ENCODE measurements around the gene PUS7L.
A peak's percentile ranks its signal among the peaks of the same experiment; 100 is the strongest.
"Not testable (repeated sequence)": the region's sequence is repeated elsewhere in the genome, so short reads cannot be mapped to it uniquely, and the experiment has no call there.

PUS7L gene

DNA sequence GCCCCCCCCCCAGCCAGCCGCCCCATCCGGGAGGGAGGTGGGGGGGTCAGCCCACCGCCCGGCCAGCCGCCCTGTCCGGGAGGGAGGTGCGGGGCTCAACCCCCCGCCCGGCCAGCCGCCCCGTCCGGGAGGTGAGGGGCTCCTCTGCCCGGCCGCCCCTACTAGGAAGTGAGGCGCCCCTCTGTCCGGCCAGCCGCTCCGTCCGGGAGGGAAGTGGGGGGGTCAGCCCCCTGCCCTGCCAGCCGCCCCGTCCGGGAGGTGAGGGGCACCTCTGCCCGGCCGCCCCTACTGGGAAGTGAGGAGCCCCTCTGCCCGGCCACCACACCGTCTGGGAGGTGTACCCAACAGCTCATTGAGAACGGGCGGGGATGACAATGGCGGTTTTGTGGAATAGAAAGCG, 73.1 kb downstream of the PUS7L start:
- H3K36me3 ChIP-seq (replicated peaks in 1 of 2; ENCODE audit: control insufficient read depth in 2 of 2, insufficient read depth in 2 of 2, low read length in 2 of 2); DNase-seq (ENCODE audit: low spot score); H2AK5ac ChIP-seq (ENCODE audit: low read depth, low read length); H2BK12ac ChIP-seq (ENCODE audit: low read length); H3K4me3 ChIP-seq (ENCODE audit: low read length in 2 of 2); H2BK5ac ChIP-seq (ENCODE audit: low read length); H3K4me2 ChIP-seq (ENCODE audit: insufficient read depth, low read length, poor library complexity, severe bottlenecking); H3K27me3 ChIP-seq (ENCODE audit: control insufficient read depth in 3 of 3, insufficient read depth in 3 of 3, low read depth in 1 of 3, low read length in 3 of 3); H2AFZ ChIP-seq (ENCODE audit: low read length); H3K27ac ChIP-seq (replicated peaks; ENCODE audit: low read length); H3K4ac ChIP-seq (ENCODE audit: low read length); H4K91ac ChIP-seq (ENCODE audit: low read depth, low read length, poor library complexity); H3K4me1 ChIP-seq (ENCODE audit: control insufficient read depth in 2 of 2, insufficient read depth in 1 of 2, low read depth in 1 of 2, low read length in 2 of 2); H3K14ac ChIP-seq (ENCODE audit: low read length); H3K23ac ChIP-seq (ENCODE audit: low read depth, low read length, poor library complexity); H3K79me1 ChIP-seq (ENCODE audit: low read depth, low read length); H2BK120ac ChIP-seq (ENCODE audit: low read depth, low read length); H3K18ac ChIP-seq (ENCODE audit: low read length); H4K8ac ChIP-seq (ENCODE audit: low read depth, low read length); H3K9me3 ChIP-seq (replicated peaks in 1 of 2; ENCODE audit: control insufficient read depth in 2 of 2, insufficient read depth in 1 of 2, low read depth in 1 of 2, low read length in 2 of 2); H2BK15ac ChIP-seq (ENCODE audit: low read length); H3K9ac ChIP-seq (ENCODE audit: low read depth, low read length, poor library complexity): not testable (repeated sequence)
- WGBS, 2 donors (ENCODE audit: extremely low coverage in 2 of 2, insufficient read length in 2 of 2, insufficient replicate concordance in 1 of 2), result no CpG with 5 or more reads among the region's 30 CpGs

DNA sequence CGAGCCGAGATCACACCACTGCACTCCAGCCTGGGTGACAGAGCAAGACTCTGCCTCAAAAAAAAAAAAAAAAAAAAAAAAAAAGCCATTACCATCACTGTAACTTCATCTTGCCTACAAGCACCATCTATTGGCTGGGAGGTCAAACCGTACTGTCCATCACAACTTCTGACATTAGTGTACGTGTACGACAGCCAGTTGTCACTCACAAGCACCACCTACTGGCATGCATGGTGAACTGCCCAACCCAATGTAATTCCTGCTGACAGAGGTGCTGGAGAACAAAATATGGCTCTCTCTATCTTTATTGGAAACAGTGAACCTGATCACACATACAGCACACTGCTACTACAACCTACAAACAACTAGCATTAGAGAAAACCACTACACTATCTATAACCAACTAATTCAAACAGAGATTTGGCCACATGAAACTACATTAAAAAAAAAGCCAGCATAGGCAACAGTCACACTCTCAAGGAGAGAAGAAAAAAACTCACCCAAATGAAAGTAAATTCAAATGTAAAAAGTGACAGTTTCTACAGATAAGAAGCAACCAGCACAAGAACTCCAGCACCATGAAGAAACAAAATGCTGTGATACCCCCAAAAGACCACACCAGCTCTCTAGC, 82.3 kb downstream of the PUS7L start:
- H2BK120ac ChIP-seq (ENCODE audit: low read depth, low read length), result no peak overlapping the region
- no peak overlapping the region for H4K8ac ChIP-seq (ENCODE audit: low read depth, low read length)
- no peak for DNase-seq (ENCODE audit: low spot score)
- H2BK15ac ChIP-seq (ENCODE audit: low read length), result no peak overlapping the region
- no peak overlapping the region for H2BK12ac ChIP-seq (ENCODE audit: low read length)
- peaks cover 0 to 2% of the 10 kb centered on the region in 2 donors for H3K4me1 ChIP-seq (ENCODE audit: control insufficient read depth in 2 of 2, insufficient read depth in 1 of 2, low read depth in 1 of 2, low read length in 2 of 2)
- H3K4me3 ChIP-seq (ENCODE audit: low read length in 2 of 2), result no peak overlapping the region
- H4K91ac ChIP-seq (ENCODE audit: low read depth, low read length, poor library complexity), result no peak overlapping the region
- no CpG with 5 or more reads among the region's 5 CpGs for WGBS, 2 donors (ENCODE audit: extremely low coverage in 2 of 2, insufficient read length in 2 of 2, insufficient replicate concordance in 1 of 2)
- no peaks in the 10 kb centered on the region for H3K27me3 ChIP-seq (ENCODE audit: control insufficient read depth in 3 of 3, insufficient read depth in 3 of 3, low read depth in 1 of 3, low read length in 3 of 3)
- H3K27ac ChIP-seq (replicated peaks; ENCODE audit: low read length), result no peak overlapping the region
- no peak overlapping the region for H2AK5ac ChIP-seq (ENCODE audit: low read depth, low read length)
- no peak overlapping the region for H3K23ac ChIP-seq (ENCODE audit: low read depth, low read length, poor library complexity)
- H3K9me3 ChIP-seq (replicated peaks in 1 of 2; ENCODE audit: control insufficient read depth in 2 of 2, insufficient read depth in 1 of 2, low read depth in 1 of 2, low read length in 2 of 2), result no peaks in the 10 kb centered on the region
- H3K9ac ChIP-seq (ENCODE audit: low read depth, low read length, poor library complexity), result no peak overlapping the region
- no peak overlapping the region for H2BK5ac ChIP-seq (ENCODE audit: low read length)
- H3K14ac ChIP-seq (ENCODE audit: low read length), result no peak overlapping the region
- H3K79me1 ChIP-seq (ENCODE audit: low read depth, low read length), result no peaks in the 10 kb centered on the region
- H3K36me3 ChIP-seq (replicated peaks in 1 of 2; ENCODE audit: control insufficient read depth in 2 of 2, insufficient read depth in 2 of 2, low read length in 2 of 2), result no peaks in the 10 kb centered on the region
- no peak overlapping the region for H2AFZ ChIP-seq (ENCODE audit: low read length)
- H3K4ac ChIP-seq (ENCODE audit: low read length), result no peak overlapping the region
- H3K18ac ChIP-seq (ENCODE audit: low read length), result no peak overlapping the region
- H3K4me2 ChIP-seq (ENCODE audit: insufficient read depth, low read length, poor library complexity, severe bottlenecking), result no peak overlapping the region

DNA sequence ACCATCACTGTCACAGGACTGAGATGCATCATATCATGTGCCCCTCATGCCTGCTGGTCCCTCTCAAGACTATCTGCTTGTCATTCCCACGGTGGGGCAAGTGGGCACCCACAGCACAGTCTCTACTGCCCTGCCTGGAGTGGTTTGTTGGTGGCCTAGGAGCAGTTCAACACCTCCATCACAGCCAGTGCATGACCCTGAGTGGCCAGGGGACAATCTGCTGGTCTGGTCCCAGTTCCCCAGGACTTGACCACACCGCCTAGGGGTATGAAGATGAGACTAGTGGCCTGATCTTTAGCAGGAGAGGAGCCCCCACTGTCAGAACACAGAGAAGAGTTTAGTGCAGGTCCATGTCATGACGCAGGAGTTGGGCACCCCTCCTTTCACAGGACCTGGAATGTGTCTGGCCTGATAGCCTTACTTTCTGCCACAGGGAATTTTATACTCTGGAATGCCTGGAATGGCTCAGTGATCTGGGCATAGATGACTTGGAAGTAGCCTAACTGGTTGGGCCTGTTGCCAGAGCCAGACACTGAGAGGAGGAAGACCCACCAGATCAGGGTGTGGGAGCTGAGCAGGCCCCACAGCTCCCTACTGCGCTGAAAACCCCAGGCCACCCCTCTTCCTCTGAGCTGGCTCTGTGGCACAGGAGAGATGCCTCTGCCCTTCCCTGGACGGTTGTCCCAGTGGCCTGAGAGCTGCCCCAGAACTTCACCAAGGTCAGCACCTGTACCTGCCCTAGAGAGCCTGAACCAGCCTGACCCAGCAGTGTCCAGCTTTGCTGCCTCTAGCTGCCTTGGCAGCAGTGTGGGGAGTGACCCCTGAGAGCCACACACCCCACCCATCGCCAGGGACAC, 83.3 kb downstream of the PUS7L start:
- Histone ChIP-seq H3K4me3 (ENCODE audit: low read length in 2 of 2) (no peak overlapping the region), H3K27me3 (ENCODE audit: control insufficient read depth in 3 of 3, insufficient read depth in 3 of 3, low read depth in 1 of 3, low read length in 3 of 3) (no peaks in the 10 kb centered on the region), H2AK5ac (ENCODE audit: low read depth, low read length) (no peak overlapping the region), H2BK15ac (ENCODE audit: low read length) (no peak overlapping the region), H3K27ac (replicated peaks; ENCODE audit: low read length) (no peak overlapping the region), H4K8ac (ENCODE audit: low read depth, low read length) (no peak overlapping the region), H2BK12ac (ENCODE audit: low read length) (no peak overlapping the region), H3K18ac (ENCODE audit: low read length) (peak overlapping the region; percentile 46), H3K79me1 (ENCODE audit: low read depth, low read length) (no peaks in the 10 kb centered on the region), H3K23ac (ENCODE audit: low read depth, low read length, poor library complexity) (peak overlapping the region; percentile 45), H3K9ac (ENCODE audit: low read depth, low read length, poor library complexity) (no peak overlapping the region), H3K4me1 (ENCODE audit: control insufficient read depth in 2 of 2, insufficient read depth in 1 of 2, low read depth in 1 of 2, low read length in 2 of 2) (no peaks in the 10 kb centered on the region), H3K36me3 (replicated peaks in 1 of 2; ENCODE audit: control insufficient read depth in 2 of 2, insufficient read depth in 2 of 2, low read length in 2 of 2) (no peaks in the 10 kb centered on the region), H3K9me3 (replicated peaks in 1 of 2; ENCODE audit: control insufficient read depth in 2 of 2, insufficient read depth in 1 of 2, low read depth in 1 of 2, low read length in 2 of 2) (no peaks in the 10 kb centered on the region), H4K91ac (ENCODE audit: low read depth, low read length, poor library complexity) (no peak overlapping the region), H2AFZ (ENCODE audit: low read length) (peak overlapping the region; percentile 36), H3K14ac (ENCODE audit: low read length) (no peak overlapping the region), H2BK5ac (ENCODE audit: low read length) (no peak overlapping the region), H3K4ac (ENCODE audit: low read length) (no peak overlapping the region), H2BK120ac (ENCODE audit: low read depth, low read length) (no peak overlapping the region), H3K4me2 (ENCODE audit: insufficient read depth, low read length, poor library complexity, severe bottlenecking) (no peak overlapping the region)
- WGBS, 2 donors (ENCODE audit: extremely low coverage in 2 of 2, insufficient read length in 2 of 2, insufficient replicate concordance in 1 of 2), result no CpG with 5 or more reads among the region's 6 CpGs
- DNase-seq (ENCODE audit: low spot score), result no peak

DNA sequence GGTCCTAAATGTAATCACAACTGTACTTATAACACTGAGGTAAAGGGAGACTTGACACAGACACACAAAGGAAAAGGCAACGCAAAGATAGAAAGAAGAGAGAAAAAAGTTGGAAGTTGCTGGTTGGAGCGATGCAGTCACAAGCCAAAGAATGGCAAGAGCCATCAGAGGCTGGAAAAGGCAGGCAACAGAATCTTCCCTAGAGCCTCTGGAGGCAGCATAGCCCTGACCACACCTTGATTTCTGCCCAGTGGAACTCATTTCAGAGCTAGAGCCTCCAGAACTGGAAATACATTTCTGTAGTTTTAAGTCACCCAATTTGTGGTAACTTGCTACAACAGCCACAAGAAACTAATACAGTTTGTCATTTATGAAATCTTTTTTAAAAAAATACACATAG, 89.2 kb downstream of the PUS7L start:
- Histone ChIP-seq H2AFZ (ENCODE audit: low read length) (no peak overlapping the region), H4K8ac (ENCODE audit: low read depth, low read length) (no peak overlapping the region), H2BK15ac (ENCODE audit: low read length) (no peak overlapping the region), H4K91ac (ENCODE audit: low read depth, low read length, poor library complexity) (no peak overlapping the region), H3K27ac (replicated peaks; ENCODE audit: low read length) (no peak overlapping the region), H3K9ac (ENCODE audit: low read depth, low read length, poor library complexity) (no peak overlapping the region), H3K27me3 (ENCODE audit: control insufficient read depth in 3 of 3, insufficient read depth in 3 of 3, low read depth in 1 of 3, low read length in 3 of 3) (no peaks in the 10 kb centered on the region), H3K23ac (ENCODE audit: low read depth, low read length, poor library complexity) (no peak overlapping the region), H3K36me3 (replicated peaks in 1 of 2; ENCODE audit: control insufficient read depth in 2 of 2, insufficient read depth in 2 of 2, low read length in 2 of 2) (no peaks in the 10 kb centered on the region), H2AK5ac (ENCODE audit: low read depth, low read length) (no peak overlapping the region), H3K4me3 (ENCODE audit: low read length in 2 of 2) (no peak overlapping the region), H3K14ac (ENCODE audit: low read length) (no peak overlapping the region), H3K79me1 (ENCODE audit: low read depth, low read length) (no peaks in the 10 kb centered on the region), H2BK12ac (ENCODE audit: low read length) (no peak overlapping the region), H2BK120ac (ENCODE audit: low read depth, low read length) (no peak overlapping the region), H3K4me2 (ENCODE audit: insufficient read depth, low read length, poor library complexity, severe bottlenecking) (no peak overlapping the region), H3K9me3 (replicated peaks in 1 of 2; ENCODE audit: control insufficient read depth in 2 of 2, insufficient read depth in 1 of 2, low read depth in 1 of 2, low read length in 2 of 2) (no peaks in the 10 kb centered on the region), H3K4me1 (ENCODE audit: control insufficient read depth in 2 of 2, insufficient read depth in 1 of 2, low read depth in 1 of 2, low read length in 2 of 2) (no peaks in the 10 kb centered on the region), H2BK5ac (ENCODE audit: low read length) (no peak overlapping the region), H3K4ac (ENCODE audit: low read length) (no peak overlapping the region), H3K18ac (ENCODE audit: low read length) (no peak overlapping the region)
- DNase-seq (ENCODE audit: low spot score), result no peak
- WGBS, 2 donors (ENCODE audit: extremely low coverage in 2 of 2, insufficient read length in 2 of 2, insufficient replicate concordance in 1 of 2), result no CpG with 5 or more reads among the region's 2 CpGs
